ENCODE results near the gene CBFA2T2.

The CBFA2T2 gene

DNA sequence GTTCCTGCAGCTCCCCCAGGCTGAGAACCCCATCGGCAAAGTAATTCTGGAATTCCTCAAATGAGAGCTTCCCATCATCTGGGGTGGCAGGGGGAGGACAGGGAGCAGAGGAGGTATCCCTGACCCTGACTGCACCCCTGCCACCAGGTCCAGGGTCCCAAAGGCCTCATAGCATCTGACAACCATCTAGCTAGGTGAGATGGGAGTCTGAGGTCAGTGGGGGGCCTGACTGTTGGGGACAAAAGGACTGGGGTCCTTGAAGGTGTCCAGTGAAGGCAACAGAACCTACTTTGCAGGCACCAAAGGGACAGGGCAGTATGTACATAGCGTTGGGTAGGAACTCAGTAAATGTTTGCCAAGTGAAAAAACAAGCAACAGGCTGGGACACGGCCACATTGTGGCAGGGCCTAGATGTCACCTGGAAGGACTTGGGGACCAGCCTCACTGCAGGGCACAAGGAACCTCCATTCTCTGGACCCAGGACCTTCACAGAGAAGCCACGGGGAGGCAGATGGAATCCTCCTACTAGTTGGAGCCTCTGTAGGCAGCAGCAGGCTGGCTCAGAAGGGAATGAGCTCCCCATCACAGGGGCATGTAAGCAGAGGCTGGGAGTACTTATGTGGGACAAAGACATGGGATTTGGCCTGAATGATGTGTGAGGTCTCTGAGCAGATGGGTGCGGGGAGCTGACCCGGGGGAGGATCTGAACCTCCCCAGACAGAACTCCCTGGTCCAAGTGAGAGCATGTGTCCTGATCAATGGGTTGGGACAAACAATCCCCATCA is 181.0 kb downstream of the CBFA2T2 start:
- H3K27me3 ChIP-seq (ENCODE audit: insufficient read depth, low read length, poor library complexity), result no peaks in the 10 kb centered on the region
- H4K20me1 ChIP-seq (ENCODE audit: insufficient read depth, low read length), result peaks cover 12% of the 10 kb centered on the region
- no peak for TF ChIP-seq EZH2 (IDR thresholded peaks at IDR 0.05; ENCODE audit: borderline replicate concordance, low read depth, low read length, severe bottlenecking)
- TF ChIP-seq, protein P1, sequence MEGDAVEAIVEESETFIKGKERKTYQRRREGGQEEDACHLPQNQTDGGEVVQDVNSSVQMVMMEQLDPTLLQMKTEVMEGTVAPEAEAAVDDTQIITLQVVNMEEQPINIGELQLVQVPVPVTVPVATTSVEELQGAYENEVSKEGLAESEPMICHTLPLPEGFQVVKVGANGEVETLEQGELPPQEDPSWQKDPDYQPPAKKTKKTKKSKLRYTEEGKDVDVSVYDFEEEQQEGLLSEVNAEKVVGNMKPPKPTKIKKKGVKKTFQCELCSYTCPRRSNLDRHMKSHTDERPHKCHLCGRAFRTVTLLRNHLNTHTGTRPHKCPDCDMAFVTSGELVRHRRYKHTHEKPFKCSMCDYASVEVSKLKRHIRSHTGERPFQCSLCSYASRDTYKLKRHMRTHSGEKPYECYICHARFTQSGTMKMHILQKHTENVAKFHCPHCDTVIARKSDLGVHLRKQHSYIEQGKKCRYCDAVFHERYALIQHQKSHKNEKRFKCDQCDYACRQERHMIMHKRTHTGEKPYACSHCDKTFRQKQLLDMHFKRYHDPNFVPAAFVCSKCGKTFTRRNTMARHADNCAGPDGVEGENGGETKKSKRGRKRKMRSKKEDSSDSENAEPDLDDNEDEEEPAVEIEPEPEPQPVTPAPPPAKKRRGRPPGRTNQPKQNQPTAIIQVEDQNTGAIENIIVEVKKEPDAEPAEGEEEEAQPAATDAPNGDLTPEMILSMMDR (IDR thresholded peaks at IDR 0.05; ENCODE audit: borderline replicate concordance, extremely low read depth, low read length, poor library complexity, severe bottlenecking), result no peak
- no peak for ATAC-seq (ENCODE audit: insufficient read depth, low read depth)
- no peak overlapping the region for H3K4me2 ChIP-seq (ENCODE audit: insufficient read depth, low read length)
- peaks cover 29% of the 10 kb centered on the region for H3K4me1 ChIP-seq (ENCODE audit: insufficient read depth, low read length)
- DNase-seq, result no peak
- no peak overlapping the region for H3K4me3 ChIP-seq (ENCODE audit: low read depth in 1 of 2, low read length in 2 of 2)
- H3K36me3 ChIP-seq (ENCODE audit: insufficient read depth, low read length), result peaks cover 15% of the 10 kb centered on the region; the same call in 1 of the 2 replicates
- no peak overlapping the region for H3K27ac ChIP-seq (ENCODE audit: low read length)
- no peak overlapping the region for H2AFZ ChIP-seq (ENCODE audit: low read depth, low read length)
- no peak overlapping the region for H3K9ac ChIP-seq (ENCODE audit: low read depth, low read length)
- H3K79me2 ChIP-seq (ENCODE audit: insufficient read depth, low read length), result no peaks in the 10 kb centered on the region; the same call in 1 of the 2 replicates
- no peaks in the 10 kb centered on the region for H3K9me3 ChIP-seq (ENCODE audit: insufficient read depth, low read length, severe bottlenecking)

GRCh38 chr20:33671573-33672288 is 181.8 kb downstream of the CBFA2T2 start:
- ATAC-seq (ENCODE audit: insufficient read depth, low read depth), result no peak

GRCh38 chr20:33672426-33673113 is 182.7 kb downstream of the CBFA2T2 start:
- ATAC-seq (ENCODE audit: insufficient read depth, low read depth) (no peak), DNase-seq (no peak)
- Histone ChIP-seq H4K20me1 (ENCODE audit: insufficient read depth, low read length) (peaks cover 28% of the 10 kb centered on the region), H3K27ac (ENCODE audit: low read length) (no peak overlapping the region), H3K4me1 (ENCODE audit: insufficient read depth, low read length) (peaks cover 29% of the 10 kb centered on the region), H3K27me3 (ENCODE audit: insufficient read depth, low read length, poor library complexity) (no peaks in the 10 kb centered on the region), H3K9me3 (ENCODE audit: insufficient read depth, low read length, severe bottlenecking) (no peaks in the 10 kb centered on the region), H3K9ac (ENCODE audit: low read depth, low read length) (no peak overlapping the region), H3K4me3 (ENCODE audit: low read depth in 1 of 2, low read length in 2 of 2) (no peak overlapping the region), H3K79me2 (ENCODE audit: insufficient read depth, low read length) (no peaks in the 10 kb centered on the region; the same call in 1 of the 2 replicates), H3K4me2 (ENCODE audit: insufficient read depth, low read length) (peak overlapping the region; percentile 89; the same call in 1 of the 2 replicates), H2AFZ (ENCODE audit: low read depth, low read length) (no peak overlapping the region), H3K36me3 (ENCODE audit: insufficient read depth, low read length) (peaks cover 32% of the 10 kb centered on the region)
- no peak for TF ChIP-seq EZH2 (IDR thresholded peaks at IDR 0.05; ENCODE audit: borderline replicate concordance, low read depth, low read length, severe bottlenecking)
- TF ChIP-seq, protein P1 (IDR thresholded peaks at IDR 0.05; ENCODE audit: borderline replicate concordance, extremely low read depth, low read length, poor library complexity, severe bottlenecking), result no peak

More at GRCh38 chr20:33671573-33672288, 181.8 kb downstream of the CBFA2T2 start:
- Histone ChIP-seq H3K4me3 (ENCODE audit: low read depth in 1 of 2, low read length in 2 of 2) (no peak overlapping the region), H3K9ac (ENCODE audit: low read depth, low read length) (no peak overlapping the region), H3K9me3 (ENCODE audit: insufficient read depth, low read length, severe bottlenecking) (no peaks in the 10 kb centered on the region), H3K4me1 (ENCODE audit: insufficient read depth, low read length) (peaks cover 29% of the 10 kb centered on the region), H3K4me2 (ENCODE audit: insufficient read depth, low read length) (no peak overlapping the region), H3K36me3 (ENCODE audit: insufficient read depth, low read length) (peaks cover 24% of the 10 kb centered on the region), H3K27ac (ENCODE audit: low read length) (no peak overlapping the region), H4K20me1 (ENCODE audit: insufficient read depth, low read length) (peaks cover 20% of the 10 kb centered on the region), H3K27me3 (ENCODE audit: insufficient read depth, low read length, poor library complexity) (no peaks in the 10 kb centered on the region), H2AFZ (ENCODE audit: low read depth, low read length) (no peak overlapping the region), H3K79me2 (ENCODE audit: insufficient read depth, low read length) (no peaks in the 10 kb centered on the region; the same call in 1 of the 2 replicates)
- no peak for TF ChIP-seq EZH2 (IDR thresholded peaks at IDR 0.05; ENCODE audit: borderline replicate concordance, low read depth, low read length, severe bottlenecking)
- TF ChIP-seq, protein P1 (IDR thresholded peaks at IDR 0.05; ENCODE audit: borderline replicate concordance, extremely low read depth, low read length, poor library complexity, severe bottlenecking), result no peak
- DNase-seq, result no peak

Measured in DND-41 (cell line).